ENCODE results near the gene HNRNPL. TPM values are rescaled to one million over a fixed set of nuclear protein-coding genes. Genes with fewer than 3 reads are reported as not detected.

The HNRNPL gene
- total and polyA plus RNA-seq, 9 of the 15 experiments (the other 6 are each of a cell fraction or from before 2014, with no cell fraction given) = 39.5 to 610 (median 299) TPM

GRCh38 chr19:38795549-38795948 is 54.2 kb downstream of the HNRNPL start:
- Histone ChIP-seq H4K20me1 (replicated peaks; ENCODE audit: control insufficient read depth, insufficient read depth, low read length) (no peaks in the 10 kb centered on the region), H2AFZ (ENCODE audit: low read depth, low read length) (no peak overlapping the region), H3K9me3 (replicated peaks; ENCODE audit: control insufficient read depth, insufficient read depth, low read depth, low read length) (no peaks in the 10 kb centered on the region), H3K9me1 (ENCODE audit: control insufficient read depth, insufficient read depth, low read length) (no peaks in the 10 kb centered on the region), H3K27ac (ENCODE audit: extremely low read depth, low read depth, low read length) (no peak overlapping the region), H3K79me2 (ENCODE audit: control insufficient read depth, insufficient read depth, low read length) (no peaks in the 10 kb centered on the region), H3K4me3 (no peak overlapping the region), H3K27me3 (ENCODE audit: control insufficient read depth in 2 of 2, insufficient read depth in 2 of 2, low read length in 2 of 2) (no peaks in the 10 kb centered on the region), H3K36me3 (ENCODE audit: control insufficient read depth, insufficient read depth, low read length) (no peaks in the 10 kb centered on the region), H3K9ac (ENCODE audit: insufficient read depth in 1 of 2, low read depth in 2 of 2, low read length in 2 of 2) (no peak overlapping the region), H3K4me1 (replicated peaks in 1 of 2; ENCODE audit: control insufficient read depth in 2 of 2, insufficient read depth in 2 of 2, low read length in 2 of 2) (peaks cover 0 to 8% of the 10 kb centered on the region in 2 experiments; a peak in 2 of 5 replicates), H3K4me2 (ENCODE audit: insufficient read depth, low read length) (no peak overlapping the region)
- ChIA-PET CTCF (ENCODE audit: low intra/inter-chr PET ratio) (no interaction called here), POLR2A (no interaction called here)
- no peak for DNase-seq (ENCODE audit: extremely low read depth in 1 of 4, low spot score in 3 of 4)
- ATAC-seq = no peak
- in situ Hi-C loops (cut with MboI) = no loop called here
- intact Hi-C loops (cut with micrococcal nuclease) = no loop called here
- WGBS (ENCODE audit: insufficient coverage, low coverage, missing lambda C conversion rate) = 39% methylated on average over 2 of the region's 4 CpGs
- no peak for FAIRE-seq
- no TSS peak for BruUV-seq (replicated peaks)
- TF ChIP-seq ZNF57 (CRISPR knock-in tag; IDR thresholded peaks at IDR 0.05) (no peak), RBM25 (IDR thresholded peaks at IDR 0.05; ENCODE audit: low read depth, low read length, severe bottlenecking) (peak; percentile 7), TFE3 (CRISPR knock-in tag; IDR thresholded peaks at IDR 0.05) (peak; percentile 69), XRCC5 (IDR thresholded peaks at IDR 0.05; ENCODE audit: low read depth, low read length) (no peak), ZNF75A (CRISPR knock-in tag; IDR thresholded peaks at IDR 0.05) (no peak), ZNF274 (IDR thresholded peaks at IDR 0.05; ENCODE audit: borderline replicate concordance, low read depth, low read length) (no peak), RNF219 (CRISPR knock-in tag; IDR thresholded peaks at IDR 0.05) (no peak), ZNF184 (CRISPR knock-in tag; IDR thresholded peaks at IDR 0.05) (0 out of 2 replicates have a peak, but pooled peaks have one; percentile 21), PTBP1 (IDR thresholded peaks at IDR 0.05; ENCODE audit: low read depth, low read length) (no peak), ERF (CRISPR knock-in tag; IDR thresholded peaks at IDR 0.05) (no peak), ZBTB49 (CRISPR knock-in tag; IDR thresholded peaks at IDR 0.05; ENCODE audit: borderline replicate concordance) (no peak)
- TF ChIP-seq, protein P1, sequence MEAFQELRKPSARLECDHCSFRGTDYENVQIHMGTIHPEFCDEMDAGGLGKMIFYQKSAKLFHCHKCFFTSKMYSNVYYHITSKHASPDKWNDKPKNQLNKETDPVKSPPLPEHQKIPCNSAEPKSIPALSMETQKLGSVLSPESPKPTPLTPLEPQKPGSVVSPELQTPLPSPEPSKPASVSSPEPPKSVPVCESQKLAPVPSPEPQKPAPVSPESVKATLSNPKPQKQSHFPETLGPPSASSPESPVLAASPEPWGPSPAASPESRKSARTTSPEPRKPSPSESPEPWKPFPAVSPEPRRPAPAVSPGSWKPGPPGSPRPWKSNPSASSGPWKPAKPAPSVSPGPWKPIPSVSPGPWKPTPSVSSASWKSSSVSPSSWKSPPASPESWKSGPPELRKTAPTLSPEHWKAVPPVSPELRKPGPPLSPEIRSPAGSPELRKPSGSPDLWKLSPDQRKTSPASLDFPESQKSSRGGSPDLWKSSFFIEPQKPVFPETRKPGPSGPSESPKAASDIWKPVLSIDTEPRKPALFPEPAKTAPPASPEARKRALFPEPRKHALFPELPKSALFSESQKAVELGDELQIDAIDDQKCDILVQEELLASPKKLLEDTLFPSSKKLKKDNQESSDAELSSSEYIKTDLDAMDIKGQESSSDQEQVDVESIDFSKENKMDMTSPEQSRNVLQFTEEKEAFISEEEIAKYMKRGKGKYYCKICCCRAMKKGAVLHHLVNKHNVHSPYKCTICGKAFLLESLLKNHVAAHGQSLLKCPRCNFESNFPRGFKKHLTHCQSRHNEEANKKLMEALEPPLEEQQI (IDR thresholded peaks at IDR 0.05) = no peak
- TF ChIP-seq, protein P2, sequence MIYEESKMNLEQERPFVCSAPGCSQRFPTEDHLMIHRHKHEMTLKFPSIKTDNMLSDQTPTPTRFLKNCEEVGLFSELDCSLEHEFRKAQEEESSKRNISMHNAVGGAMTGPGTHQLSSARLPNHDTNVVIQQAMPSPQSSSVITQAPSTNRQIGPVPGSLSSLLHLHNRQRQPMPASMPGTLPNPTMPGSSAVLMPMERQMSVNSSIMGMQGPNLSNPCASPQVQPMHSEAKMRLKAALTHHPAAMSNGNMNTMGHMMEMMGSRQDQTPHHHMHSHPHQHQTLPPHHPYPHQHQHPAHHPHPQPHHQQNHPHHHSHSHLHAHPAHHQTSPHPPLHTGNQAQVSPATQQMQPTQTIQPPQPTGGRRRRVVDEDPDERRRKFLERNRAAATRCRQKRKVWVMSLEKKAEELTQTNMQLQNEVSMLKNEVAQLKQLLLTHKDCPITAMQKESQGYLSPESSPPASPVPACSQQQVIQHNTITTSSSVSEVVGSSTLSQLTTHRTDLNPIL (CRISPR knock-in tag; IDR thresholded peaks at IDR 0.05) = no peak
